ENCODE data around the gene DDN. TPM values are rescaled to one million over a fixed set of nuclear protein-coding genes. Genes with fewer than 3 reads are reported as not detected.

Gene DDN
- total RNA-seq, 2 donors from 2014 or later: 0.66 TPM; not detected in 1

GRCh38 chr12:48954841-48955501 is 44.2 kb downstream of the DDN start:
- Histone ChIP-seq H3K4me1 (peaks cover 17% of the 10 kb centered on the region), H3K9me3 (no peaks in the 10 kb centered on the region), H3K27me3 (no peaks in the 10 kb centered on the region), H3K4me3 (no peak overlapping the region), H3K27ac (no peak overlapping the region), H3K36me3 (replicated peaks in 1 of 2; ENCODE audit: insufficient read depth in 1 of 2, low read depth in 2 of 2) (no peaks in the 10 kb centered on the region)
- no peak for DNase-seq
- no peak for ATAC-seq
- 83 to 88% methylated on average over 3 of the region's 3 CpGs for WGBS, 2 donors
- no peak for TF ChIP-seq CTCF (IDR thresholded peaks at IDR 0.05)
- no peak for TF ChIP-seq POLR2A (IDR thresholded peaks at IDR 0.05)
- intact Hi-C loops (cut with DNase I): no loop called here

- WGBS, 2 donors: 91 to 98% methylated on average over 3 of the region's 3 CpGs
- no peak for ATAC-seq
- TF ChIP-seq CTCF (IDR thresholded peaks at IDR 0.05) (no peak), POLR2A (IDR thresholded peaks at IDR 0.05) (no peak)
These were observed 45.1 kb downstream of the DDN start for GRCh38 chr12:48954061-48954460.

GRCh38 chr12:48952691-48953090 is 46.5 kb downstream of the DDN start:
- 85 to 90% methylated on average over 3 to 4 of the region's 4 CpGs for WGBS, 2 donors
- ATAC-seq: no peak
- intact Hi-C loops (cut with DNase I): no loop called here

More at GRCh38 chr12:48954061-48954460, 45.1 kb downstream of the DDN start:
- Histone ChIP-seq H3K4me3 (no peak overlapping the region), H3K27ac (no peak overlapping the region), H3K27me3 (no peaks in the 10 kb centered on the region), H3K9me3 (no peaks in the 10 kb centered on the region), H3K4me1 (peaks cover 17% of the 10 kb centered on the region), H3K36me3 (replicated peaks in 1 of 2; ENCODE audit: insufficient read depth in 1 of 2, low read depth in 2 of 2) (no peaks in the 10 kb centered on the region)
- no peak for DNase-seq
- intact Hi-C loops (cut with DNase I): no loop called here

DNA sequence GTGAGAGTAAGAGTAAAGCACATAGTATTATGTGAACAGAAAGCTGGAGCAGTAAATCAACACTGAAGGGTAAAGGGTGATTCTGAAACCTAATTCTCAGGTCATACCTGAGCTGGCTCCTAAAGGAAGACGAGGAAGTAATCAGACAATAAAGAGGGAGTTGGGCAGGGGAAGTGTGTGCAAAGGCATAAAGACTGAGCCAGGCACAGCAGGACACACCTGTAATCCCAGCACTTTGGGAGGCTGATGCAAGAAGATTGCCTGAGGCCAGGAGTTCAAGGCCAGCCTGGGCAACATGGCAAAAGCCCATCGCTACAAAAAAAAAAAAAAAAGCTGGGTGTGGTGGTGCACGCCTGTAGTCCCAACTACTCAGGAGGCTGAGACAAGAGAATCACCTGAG is 51.4 kb downstream of the DDN start:
- no peak for ATAC-seq
- no peak overlapping the region for H3K27ac ChIP-seq
- peaks cover 16% of the 10 kb centered on the region for H3K4me1 ChIP-seq

More at GRCh38 chr12:48952691-48953090, 46.5 kb downstream of the DDN start:
- Histone ChIP-seq H3K4me3 (no peak overlapping the region), H3K9me3 (no peaks in the 10 kb centered on the region), H3K36me3 (replicated peaks in 1 of 2; ENCODE audit: insufficient read depth in 1 of 2, low read depth in 2 of 2) (no peaks in the 10 kb centered on the region), H3K4me1 (peaks cover 17% of the 10 kb centered on the region), H3K27ac (no peak overlapping the region), H3K27me3 (no peaks in the 10 kb centered on the region)
- no peak for TF ChIP-seq POLR2A (IDR thresholded peaks at IDR 0.05)
- no peak for TF ChIP-seq CTCF (IDR thresholded peaks at IDR 0.05)
- DNase-seq: no peak

More for the DNA sequence above, 51.4 kb downstream of the DDN start:
- 76 to 80% methylated on average over 3 of the region's 3 CpGs for WGBS, 2 donors
- TF ChIP-seq CTCF (IDR thresholded peaks at IDR 0.05) (no peak), POLR2A (IDR thresholded peaks at IDR 0.05) (no peak)
- intact Hi-C loops (cut with DNase I): no loop called here
- DNase-seq: no peak
- Histone ChIP-seq H3K27me3 (no peaks in the 10 kb centered on the region), H3K4me3 (no peak overlapping the region), H3K9me3 (no peaks in the 10 kb centered on the region), H3K36me3 (replicated peaks in 1 of 2; ENCODE audit: insufficient read depth in 1 of 2, low read depth in 2 of 2) (no peaks in the 10 kb centered on the region)

Measured in body of pancreas (tissue), 4 donors.